Measurements from ENCODE around the gene ISCA1.
"Not testable (repeated sequence)": the region's sequence is repeated elsewhere in the genome, so short reads cannot be mapped to it uniquely, and the experiment has no call there.

ISCA1 gene

DNA sequence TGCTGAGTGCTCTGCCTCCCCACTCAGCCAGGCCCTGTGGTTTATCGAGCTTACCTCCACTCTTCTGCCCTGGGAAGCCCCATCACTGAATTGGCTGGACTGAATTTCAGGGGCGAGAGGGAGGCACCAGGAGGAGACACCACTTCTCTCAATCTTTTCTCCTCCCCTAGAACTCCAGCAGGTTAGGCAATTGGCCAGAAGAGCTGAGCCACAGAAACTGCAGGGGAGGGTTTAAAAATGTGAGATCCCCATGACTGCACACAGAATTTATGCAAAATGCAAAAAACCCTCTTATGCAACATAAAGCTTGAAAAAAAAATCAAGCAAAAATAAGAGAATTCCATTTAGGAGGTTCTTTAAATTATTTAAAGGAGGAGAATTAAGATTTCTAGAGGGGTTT lies 42.0 kb upstream of the ISCA1 start:
- DNase-seq (ENCODE audit: low read depth): peak; percentile 41
- TF ChIP-seq, protein P1, sequence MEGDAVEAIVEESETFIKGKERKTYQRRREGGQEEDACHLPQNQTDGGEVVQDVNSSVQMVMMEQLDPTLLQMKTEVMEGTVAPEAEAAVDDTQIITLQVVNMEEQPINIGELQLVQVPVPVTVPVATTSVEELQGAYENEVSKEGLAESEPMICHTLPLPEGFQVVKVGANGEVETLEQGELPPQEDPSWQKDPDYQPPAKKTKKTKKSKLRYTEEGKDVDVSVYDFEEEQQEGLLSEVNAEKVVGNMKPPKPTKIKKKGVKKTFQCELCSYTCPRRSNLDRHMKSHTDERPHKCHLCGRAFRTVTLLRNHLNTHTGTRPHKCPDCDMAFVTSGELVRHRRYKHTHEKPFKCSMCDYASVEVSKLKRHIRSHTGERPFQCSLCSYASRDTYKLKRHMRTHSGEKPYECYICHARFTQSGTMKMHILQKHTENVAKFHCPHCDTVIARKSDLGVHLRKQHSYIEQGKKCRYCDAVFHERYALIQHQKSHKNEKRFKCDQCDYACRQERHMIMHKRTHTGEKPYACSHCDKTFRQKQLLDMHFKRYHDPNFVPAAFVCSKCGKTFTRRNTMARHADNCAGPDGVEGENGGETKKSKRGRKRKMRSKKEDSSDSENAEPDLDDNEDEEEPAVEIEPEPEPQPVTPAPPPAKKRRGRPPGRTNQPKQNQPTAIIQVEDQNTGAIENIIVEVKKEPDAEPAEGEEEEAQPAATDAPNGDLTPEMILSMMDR (IDR thresholded peaks at IDR 0.05; ENCODE audit: control insufficient read depth, insufficient read depth, low read depth, low read length, missing control alignments): no peak
- no peak overlapping the region for H3K4me3 ChIP-seq (ENCODE audit: control insufficient read depth, low read depth, low read length)

DNA sequence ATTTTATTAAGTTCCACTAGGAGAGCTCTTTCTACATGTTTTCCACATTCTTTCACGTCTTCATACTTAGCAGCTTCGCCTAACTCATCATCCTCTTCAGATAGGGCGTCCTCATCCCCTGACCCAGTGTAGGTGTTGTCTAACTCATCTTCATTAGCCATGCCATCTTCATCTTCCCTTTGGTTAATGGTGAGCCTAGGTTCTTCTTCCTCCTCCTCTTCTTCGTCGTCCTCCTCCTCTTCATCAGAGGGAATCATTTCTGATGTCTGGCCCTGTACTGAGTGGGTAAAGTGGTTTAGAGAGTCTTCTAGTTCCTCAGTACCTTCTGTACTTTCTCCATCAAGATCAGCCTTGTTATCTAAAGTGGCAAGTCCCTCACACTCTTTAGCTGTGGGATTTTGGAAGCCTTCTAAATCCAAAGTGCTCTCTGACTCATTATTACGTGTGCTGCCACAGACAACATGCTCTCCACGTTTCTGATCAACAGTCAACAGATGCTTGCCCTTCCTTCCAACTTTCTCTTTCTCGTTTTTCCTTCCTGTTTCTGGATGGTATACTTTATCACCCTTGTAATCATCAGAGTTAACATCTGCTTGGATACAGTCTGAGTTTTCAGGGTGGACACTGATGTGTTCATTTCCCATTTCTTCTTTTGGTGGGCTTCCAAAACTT lies 40.8 kb upstream of the ISCA1 start:
- no peak overlapping the region for H3K4me3 ChIP-seq (ENCODE audit: control insufficient read depth, low read depth, low read length)
- TF ChIP-seq, protein P1 (IDR thresholded peaks at IDR 0.05; ENCODE audit: control insufficient read depth, insufficient read depth, low read depth, low read length, missing control alignments): no peak
- peak; percentile 57 for DNase-seq (ENCODE audit: low read depth)

DNA sequence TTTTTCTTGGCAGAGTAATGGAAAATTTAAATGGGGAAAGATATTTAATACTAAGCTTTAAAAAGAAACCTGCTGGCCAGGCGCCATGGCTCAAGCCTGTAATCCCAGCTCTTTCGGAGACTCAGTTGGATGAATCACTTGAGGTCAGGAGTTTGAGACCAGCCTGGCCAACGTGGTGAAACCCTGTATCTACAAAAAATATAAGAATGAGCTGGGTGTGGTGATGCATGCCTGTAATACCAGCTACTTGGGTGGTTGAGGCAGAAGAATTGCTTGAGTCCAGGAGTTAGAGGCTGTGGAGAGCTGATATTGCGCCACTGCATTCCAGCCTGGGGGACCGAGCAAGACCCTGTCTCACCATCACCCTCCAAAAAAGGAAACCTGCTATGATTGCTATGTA lies 39.0 kb upstream of the ISCA1 start:
- DNase-seq (ENCODE audit: low read depth): peak; percentile 98
- H3K4me3 ChIP-seq (ENCODE audit: control insufficient read depth, low read depth, low read length): no peak overlapping the region
- TF ChIP-seq, protein P1 (IDR thresholded peaks at IDR 0.05; ENCODE audit: control insufficient read depth, insufficient read depth, low read depth, low read length, missing control alignments): no peak

DNA sequence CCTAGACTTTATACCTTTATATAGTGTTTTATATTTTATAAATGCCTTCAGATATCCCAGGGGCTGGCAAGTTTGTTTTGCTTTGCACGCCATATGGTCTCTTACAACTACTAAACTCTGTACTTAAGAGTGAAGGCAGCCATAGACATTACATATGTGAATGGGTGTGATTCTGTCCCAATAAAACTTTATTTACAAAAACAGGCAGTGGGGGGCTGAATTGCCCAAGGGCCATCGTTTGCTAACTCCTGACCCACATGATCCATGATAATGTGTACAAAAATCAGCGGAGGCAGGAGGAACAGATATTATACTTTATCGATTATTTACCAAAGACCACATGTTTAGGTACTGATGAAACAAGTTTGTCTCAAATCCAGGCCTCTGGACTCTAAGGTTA lies 35.8 kb upstream of the ISCA1 start:
- DNase-seq (ENCODE audit: low read depth): no peak
- no peak overlapping the region for H3K4me3 ChIP-seq (ENCODE audit: control insufficient read depth, low read depth, low read length)

DNA sequence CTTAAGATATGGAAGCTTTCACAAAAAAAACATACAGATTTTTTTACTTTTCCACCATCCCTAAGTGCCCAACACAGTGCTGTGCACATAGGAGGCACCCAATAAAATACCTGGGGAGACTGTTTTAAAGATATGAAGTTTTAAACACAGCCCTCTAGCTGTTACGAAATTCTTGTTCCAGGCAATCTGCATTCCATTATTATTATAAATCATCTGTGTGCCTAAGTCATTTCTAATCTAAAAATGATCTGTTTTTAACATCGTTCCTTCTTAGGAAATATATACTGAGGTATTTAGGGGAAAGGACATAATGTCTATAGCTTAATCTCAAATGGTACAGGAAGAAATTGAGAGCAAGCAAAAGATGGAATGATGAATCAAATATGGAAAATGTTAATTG lies 32.7 kb upstream of the ISCA1 start:
- DNase-seq (ENCODE audit: low read depth): no peak
- TF ChIP-seq, protein P1 (IDR thresholded peaks at IDR 0.05; ENCODE audit: control insufficient read depth, insufficient read depth, low read depth, low read length, missing control alignments): no peak
- H3K4me3 ChIP-seq (ENCODE audit: control insufficient read depth, low read depth, low read length): no peak overlapping the region

More for the DNA sequence above, 35.8 kb upstream of the ISCA1 start:
- TF ChIP-seq, protein P1 (IDR thresholded peaks at IDR 0.05; ENCODE audit: control insufficient read depth, insufficient read depth, low read depth, low read length, missing control alignments): no peak

DNA sequence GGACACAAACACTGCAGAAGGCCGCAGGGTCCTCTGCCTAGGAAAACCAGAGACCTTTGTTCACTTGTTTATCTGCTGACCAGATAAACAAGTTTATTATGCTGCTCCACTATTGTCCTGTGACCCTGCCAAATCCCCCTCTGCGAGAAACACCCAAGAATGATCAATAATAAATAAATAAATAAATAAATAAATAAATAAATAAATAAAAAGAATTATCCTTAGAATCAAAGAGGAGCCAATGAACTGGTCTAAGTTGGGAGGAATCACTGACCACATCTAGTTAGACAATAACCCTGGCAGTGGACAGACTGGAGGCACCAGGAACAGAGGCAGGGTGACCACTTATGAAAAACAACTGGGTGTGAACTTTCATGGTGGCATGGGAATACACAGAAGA lies 30.6 kb upstream of the ISCA1 start:
- not testable (repeated sequence) for DNase-seq (ENCODE audit: low read depth); H3K4me3 ChIP-seq (ENCODE audit: control insufficient read depth, low read depth, low read length)

DNA sequence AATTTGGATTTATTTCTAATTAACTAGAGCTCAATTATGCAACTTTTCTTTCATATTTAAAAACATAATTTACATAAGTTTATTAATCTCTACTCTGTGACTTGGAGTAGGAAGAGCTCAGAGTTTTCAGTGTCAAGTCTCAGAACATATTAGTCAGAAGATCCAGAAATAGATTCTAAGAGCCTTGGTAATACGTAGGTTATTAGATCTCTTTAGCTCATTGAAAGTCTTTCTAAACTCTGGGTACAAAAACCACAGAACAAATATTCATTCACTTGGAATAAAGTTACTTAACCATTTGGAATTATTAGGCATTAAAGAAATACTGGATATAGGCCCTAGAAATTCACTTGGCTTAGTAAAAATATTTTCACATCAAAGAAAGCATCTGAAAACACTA lies 26.3 kb upstream of the ISCA1 start:
- H3K4me3 ChIP-seq (ENCODE audit: control insufficient read depth, low read depth, low read length): no peak overlapping the region
- TF ChIP-seq, protein P1 (IDR thresholded peaks at IDR 0.05; ENCODE audit: control insufficient read depth, insufficient read depth, low read depth, low read length, missing control alignments): no peak
- no peak for DNase-seq (ENCODE audit: low read depth)
